K562 (cell line): ENCODE data around the gene HMG20B. TPM values are rescaled to one million over a fixed set of nuclear protein-coding genes. Genes with fewer than 3 reads are reported as not detected.
A peak's percentile ranks its signal among the peaks of the same experiment; 100 is the strongest.

Experiments
- ADNP ChIP-seq: fragments of 200-800 bp; sonication (Bioruptor generic); IDR thresholded peaks from 2 replicates; pipeline ENCODE4 v1.6.1; 2016; ENCODE audit warnings: missing genetic modification characterization, missing compliant biosample characterization
- ETV6 ChIP-seq, 3 experiments: fragments of 150-350 bp in 1 of 3; sonication (generic) in 1 of 3; formaldehyde crosslinking in 1 of 3; IDR thresholded peaks; 2 replicates each; pipeline versions ENCODE4 v1.6.1 to v1.8.0; 2014 to 2022; ENCODE audit warnings: borderline replicate concordance in 2 of 3, low read depth in 2 of 3, antibody characterized with exemption in 1 of 3, low read length in 1 of 3, mild to moderate bottlenecking in 1 of 3, missing genetic modification reagents in 1 of 3
- FOXP4 ChIP-seq: sonication (generic); formaldehyde crosslinking; IDR thresholded peaks from 2 replicates; pipeline ENCODE4 v1.8.0; 2022; ENCODE audit warnings: mild to moderate bottlenecking, missing genetic modification reagents, borderline replicate concordance
- MCM5 ChIP-seq: fragments of 450-650 bp; IDR thresholded peaks from 2 replicates; pipeline ENCODE4 v1.6.1; 2016; ENCODE audit warnings: low read depth
- NFYB ChIP-seq: IDR thresholded peaks from 2 replicates; pipeline ENCODE4 v1.6.1; 2011; ENCODE audit warnings: mild to moderate bottlenecking, moderate library complexity; ENCODE audit not compliant: insufficient read length; ENCODE audit errors: extremely low read depth
- TAF1 ChIP-seq: IDR thresholded peaks from 2 replicates; pipeline ENCODE4 v1.6.1; 2011; ENCODE audit warnings: mild to moderate bottlenecking, low read length, moderate library complexity; ENCODE audit not compliant: insufficient read depth, control insufficient read depth, severe bottlenecking; ENCODE audit errors: extremely low read depth
- TAL1 ChIP-seq: fragments of 450-650 bp; IDR thresholded peaks from 2 replicates; pipeline ENCODE4 v1.6.1; 2016; ENCODE audit warnings: mild to moderate bottlenecking
- THAP12 ChIP-seq: fragments of 250-450 bp; sonication (Bioruptor Pico); IDR thresholded peaks from 2 replicates; pipeline ENCODE4 v1.9.0; 2021; ENCODE audit warnings: mild to moderate bottlenecking, inconsistent platforms
- USF1 ChIP-seq: sonication (generic); formaldehyde crosslinking; IDR thresholded peaks from 2 replicates; pipeline ENCODE4 v1.9.0; 2022; ENCODE audit warnings: mild to moderate bottlenecking, missing genetic modification reagents
- polyA plus RNA-seq, 8 experiments: library from polyadenylated mRNA; depleted of rRNA in 4 of 8; stranded (reverse) in 5 of 8; unstranded in 3 of 8; fragments of >200 nt; fragmentation: Nextera tagmentation in 2 of 8; fragmentation: Illumina TruSeq in 1 of 8; extraction: Ambion mirVana in 2 of 8; extraction: Trizol in 1 of 8; gene quantifications; 2 replicates each; pipeline versions ENCODE4 v1.2.1 to v1.2.3, GENCODE V29; 2011 to 2014; ENCODE audit warnings: inconsistent platforms in 1 of 8, missing spikeins in 1 of 8
- total RNA-seq, 7 experiments: library from RNA; depleted of rRNA in 6 of 7; stranded (reverse); fragments of >200 nt in 6 of 7; fragmentation: Illumina TruSeq in 2 of 7; extraction: Trizol in 2 of 7; gene quantifications; 2 replicates each; pipeline versions ENCODE4 v1.2.1 to v1.2.3, GENCODE V29; 2011 to 2021; ENCODE audit warnings: low replicate concordance in 1 of 7
- TF ChIP-seq, protein P1 (sequence below): sonication (generic); formaldehyde crosslinking; IDR thresholded peaks from 2 replicates; pipeline ENCODE4 v1.8.0; 2023; ENCODE audit warnings: mild to moderate bottlenecking, missing genetic modification reagents
- TF ChIP-seq, protein P2 (sequence below): sonication (generic); formaldehyde crosslinking; IDR thresholded peaks from 2 replicates; pipeline ENCODE4 v1.8.1; 2023; ENCODE audit warnings: missing genetic modification reagents, mild to moderate bottlenecking, borderline replicate concordance

HMG20B gene
- total and polyA plus RNA-seq, 9 of the 15 experiments (the other 6 are each of a cell fraction or from before 2014, with no cell fraction given): 0.35 to 172 (median 38.6) TPM

- TF ChIP-seq FOXP4 (CRISPR knock-in tag): no peak
- TF ChIP-seq NFYB: no peak
- peak; percentile 41 for TF ChIP-seq TAF1
- TF ChIP-seq, protein P1, sequence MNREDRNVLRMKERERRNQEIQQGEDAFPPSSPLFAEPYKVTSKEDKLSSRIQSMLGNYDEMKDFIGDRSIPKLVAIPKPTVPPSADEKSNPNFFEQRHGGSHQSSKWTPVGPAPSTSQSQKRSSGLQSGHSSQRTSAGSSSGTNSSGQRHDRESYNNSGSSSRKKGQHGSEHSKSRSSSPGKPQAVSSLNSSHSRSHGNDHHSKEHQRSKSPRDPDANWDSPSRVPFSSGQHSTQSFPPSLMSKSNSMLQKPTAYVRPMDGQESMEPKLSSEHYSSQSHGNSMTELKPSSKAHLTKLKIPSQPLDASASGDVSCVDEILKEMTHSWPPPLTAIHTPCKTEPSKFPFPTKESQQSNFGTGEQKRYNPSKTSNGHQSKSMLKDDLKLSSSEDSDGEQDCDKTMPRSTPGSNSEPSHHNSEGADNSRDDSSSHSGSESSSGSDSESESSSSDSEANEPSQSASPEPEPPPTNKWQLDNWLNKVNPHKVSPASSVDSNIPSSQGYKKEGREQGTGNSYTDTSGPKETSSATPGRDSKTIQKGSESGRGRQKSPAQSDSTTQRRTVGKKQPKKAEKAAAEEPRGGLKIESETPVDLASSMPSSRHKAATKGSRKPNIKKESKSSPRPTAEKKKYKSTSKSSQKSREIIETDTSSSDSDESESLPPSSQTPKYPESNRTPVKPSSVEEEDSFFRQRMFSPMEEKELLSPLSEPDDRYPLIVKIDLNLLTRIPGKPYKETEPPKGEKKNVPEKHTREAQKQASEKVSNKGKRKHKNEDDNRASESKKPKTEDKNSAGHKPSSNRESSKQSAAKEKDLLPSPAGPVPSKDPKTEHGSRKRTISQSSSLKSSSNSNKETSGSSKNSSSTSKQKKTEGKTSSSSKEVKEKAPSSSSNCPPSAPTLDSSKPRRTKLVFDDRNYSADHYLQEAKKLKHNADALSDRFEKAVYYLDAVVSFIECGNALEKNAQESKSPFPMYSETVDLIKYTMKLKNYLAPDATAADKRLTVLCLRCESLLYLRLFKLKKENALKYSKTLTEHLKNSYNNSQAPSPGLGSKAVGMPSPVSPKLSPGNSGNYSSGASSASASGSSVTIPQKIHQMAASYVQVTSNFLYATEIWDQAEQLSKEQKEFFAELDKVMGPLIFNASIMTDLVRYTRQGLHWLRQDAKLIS (CRISPR knock-in tag): no peak
- TF ChIP-seq, protein P2, sequence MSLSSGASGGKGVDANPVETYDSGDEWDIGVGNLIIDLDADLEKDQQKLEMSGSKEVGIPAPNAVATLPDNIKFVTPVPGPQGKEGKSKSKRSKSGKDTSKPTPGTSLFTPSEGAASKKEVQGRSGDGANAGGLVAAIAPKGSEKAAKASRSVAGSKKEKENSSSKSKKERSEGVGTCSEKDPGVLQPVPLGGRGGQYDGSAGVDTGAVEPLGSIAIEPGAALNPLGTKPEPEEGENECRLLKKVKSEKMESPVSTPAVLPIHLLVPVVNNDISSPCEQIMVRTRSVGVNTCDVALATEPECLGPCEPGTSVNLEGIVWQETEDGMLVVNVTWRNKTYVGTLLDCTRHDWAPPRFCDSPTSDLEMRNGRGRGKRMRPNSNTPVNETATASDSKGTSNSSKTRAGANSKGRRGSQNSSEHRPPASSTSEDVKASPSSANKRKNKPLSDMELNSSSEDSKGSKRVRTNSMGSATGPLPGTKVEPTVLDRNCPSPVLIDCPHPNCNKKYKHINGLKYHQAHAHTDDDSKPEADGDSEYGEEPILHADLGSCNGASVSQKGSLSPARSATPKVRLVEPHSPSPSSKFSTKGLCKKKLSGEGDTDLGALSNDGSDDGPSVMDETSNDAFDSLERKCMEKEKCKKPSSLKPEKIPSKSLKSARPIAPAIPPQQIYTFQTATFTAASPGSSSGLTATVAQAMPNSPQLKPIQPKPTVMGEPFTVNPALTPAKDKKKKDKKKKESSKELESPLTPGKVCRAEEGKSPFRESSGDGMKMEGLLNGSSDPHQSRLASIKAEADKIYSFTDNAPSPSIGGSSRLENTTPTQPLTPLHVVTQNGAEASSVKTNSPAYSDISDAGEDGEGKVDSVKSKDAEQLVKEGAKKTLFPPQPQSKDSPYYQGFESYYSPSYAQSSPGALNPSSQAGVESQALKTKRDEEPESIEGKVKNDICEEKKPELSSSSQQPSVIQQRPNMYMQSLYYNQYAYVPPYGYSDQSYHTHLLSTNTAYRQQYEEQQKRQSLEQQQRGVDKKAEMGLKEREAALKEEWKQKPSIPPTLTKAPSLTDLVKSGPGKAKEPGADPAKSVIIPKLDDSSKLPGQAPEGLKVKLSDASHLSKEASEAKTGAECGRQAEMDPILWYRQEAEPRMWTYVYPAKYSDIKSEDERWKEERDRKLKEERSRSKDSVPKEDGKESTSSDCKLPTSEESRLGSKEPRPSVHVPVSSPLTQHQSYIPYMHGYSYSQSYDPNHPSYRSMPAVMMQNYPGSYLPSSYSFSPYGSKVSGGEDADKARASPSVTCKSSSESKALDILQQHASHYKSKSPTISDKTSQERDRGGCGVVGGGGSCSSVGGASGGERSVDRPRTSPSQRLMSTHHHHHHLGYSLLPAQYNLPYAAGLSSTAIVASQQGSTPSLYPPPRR (CRISPR knock-in tag): no peak
- TF ChIP-seq ETV6 (IDR thresholded peaks at IDR 0.05; ENCODE audit: borderline replicate concordance in 1 of 2, low read depth in 2 of 2, low read length in 1 of 2): no peak
- no peak for TF ChIP-seq ETV6 (CRISPR knock-in tag; IDR thresholded peaks at IDR 0.05; ENCODE audit: borderline replicate concordance)
- 0 out of 2 replicates have a peak, but pooled peaks have one; percentile 6 for TF ChIP-seq USF1
- no peak for TF ChIP-seq THAP12
- no peak for TF ChIP-seq TAL1
- no peak for TF ChIP-seq ADNP
- no peak for TF ChIP-seq MCM5
Observed at GRCh38 chr19:3606690-3607289, 34.0 kb downstream of the HMG20B start, which contains the start of gene TBXA2R (continued).
